ENCODE data around the gene VSNL1. TPM values are rescaled to one million over a fixed set of nuclear protein-coding genes. Genes with fewer than 3 reads are reported as not detected.

Gene VSNL1
- total RNA-seq, 1 donor from 2014 or later: 65.6 TPM

- ATAC-seq: no peak
These were observed 43.1 kb downstream of the VSNL1 start for GRCh38 chr2:17583646-17584045.

DNA sequence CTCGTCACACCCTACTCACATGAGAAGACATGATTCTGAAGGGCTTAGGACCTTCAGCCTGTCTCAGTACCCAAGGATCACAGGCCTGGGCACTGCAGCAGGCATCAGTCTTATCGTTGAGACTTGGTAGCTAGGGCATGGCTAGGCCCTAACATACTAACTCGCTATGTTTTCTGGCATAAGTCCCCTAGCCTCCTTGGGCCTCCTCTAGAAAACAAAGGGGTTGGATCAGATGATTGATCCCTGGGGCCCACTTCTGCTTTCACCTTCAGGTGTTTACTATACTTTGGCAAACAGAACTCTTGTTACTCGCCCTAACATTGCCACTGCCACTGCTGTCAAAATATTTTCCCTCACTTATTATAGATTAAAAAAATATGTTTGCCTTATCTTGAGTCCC, 44.2 kb downstream of the VSNL1 start:
- no peak for ATAC-seq

DNA sequence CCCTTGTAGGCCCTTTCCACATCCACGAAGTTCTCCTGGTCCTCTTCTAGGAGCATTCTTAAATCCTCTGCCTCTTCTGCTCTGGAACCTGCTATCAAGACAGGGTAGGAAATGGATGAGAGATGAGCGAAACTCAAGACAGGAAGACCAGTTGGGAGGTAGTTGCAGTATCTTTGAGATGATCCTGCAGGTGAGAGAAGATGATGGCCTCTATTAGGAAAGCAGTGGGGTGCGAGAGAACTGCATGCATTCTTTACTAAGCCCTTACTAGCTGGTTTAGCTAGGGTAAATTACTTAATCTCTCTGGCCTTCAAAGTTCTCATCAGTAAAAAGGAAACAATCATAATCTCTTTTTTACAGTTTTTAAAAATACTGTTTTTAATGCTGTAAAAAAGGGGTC, 47.0 kb downstream of the VSNL1 start:
- no peak for ATAC-seq

DNA sequence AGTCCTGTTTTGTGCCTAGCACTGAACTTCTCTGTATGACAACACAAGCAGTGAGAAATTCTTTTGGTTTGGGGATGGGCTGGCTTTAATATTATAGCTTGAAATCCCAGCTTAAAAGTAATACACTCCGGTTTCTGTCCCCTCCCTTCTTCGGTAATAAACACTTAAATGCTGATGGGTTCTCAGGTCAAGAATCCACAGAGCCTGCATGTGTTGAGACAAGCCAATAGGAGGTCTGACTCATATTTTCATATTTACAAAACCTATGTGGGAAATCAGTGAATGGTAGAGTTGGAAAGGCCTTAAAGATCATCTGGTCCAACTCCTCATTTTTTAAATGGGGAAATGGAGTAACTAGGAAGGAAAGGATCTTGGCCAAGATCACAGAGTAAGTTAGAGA, 47.5 kb downstream of the VSNL1 start:
- peak; percentile 81 for ATAC-seq

DNA sequence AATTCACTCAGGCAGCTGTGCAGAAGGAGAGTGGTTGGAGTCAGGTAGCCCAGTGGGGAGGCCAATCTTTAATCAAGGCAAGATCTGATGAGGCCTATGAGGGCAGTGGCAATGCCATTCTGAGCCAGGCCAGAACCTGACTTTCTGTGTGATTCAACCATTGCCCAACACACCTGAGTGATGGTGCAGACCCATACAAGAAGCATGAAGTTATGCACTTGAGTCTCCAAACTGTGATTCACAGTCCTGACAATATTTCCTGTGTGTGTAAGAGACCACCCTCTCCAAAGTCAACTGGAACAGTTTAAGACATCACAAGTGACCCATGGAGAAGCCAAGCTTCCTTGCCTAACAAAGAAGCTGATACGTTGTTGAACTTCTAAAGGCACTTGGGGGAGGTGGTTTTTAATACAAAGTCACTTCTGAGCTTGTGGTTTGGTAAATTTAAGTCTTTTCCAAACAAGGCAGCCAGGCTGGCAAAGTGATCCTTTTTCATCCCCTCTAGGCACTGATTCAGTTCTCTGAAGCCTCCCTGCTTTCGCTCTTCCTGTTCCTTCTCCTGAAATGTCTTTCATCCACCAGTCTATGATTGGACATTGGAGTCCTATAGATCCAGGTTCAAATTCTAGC, 49.0 kb downstream of the VSNL1 start:
- peak; percentile 72 for ATAC-seq

- peak; percentile 75 for ATAC-seq
These were observed 49.9 kb downstream of the VSNL1 start for GRCh38 chr2:17590342-17590911.

- no peak for ATAC-seq
These were observed 51.4 kb downstream of the VSNL1 start for GRCh38 chr2:17591846-17592245.

GRCh38 chr2:17592731-17593409, 52.4 kb downstream of the VSNL1 start:
- ATAC-seq: peak; percentile 40

DNA sequence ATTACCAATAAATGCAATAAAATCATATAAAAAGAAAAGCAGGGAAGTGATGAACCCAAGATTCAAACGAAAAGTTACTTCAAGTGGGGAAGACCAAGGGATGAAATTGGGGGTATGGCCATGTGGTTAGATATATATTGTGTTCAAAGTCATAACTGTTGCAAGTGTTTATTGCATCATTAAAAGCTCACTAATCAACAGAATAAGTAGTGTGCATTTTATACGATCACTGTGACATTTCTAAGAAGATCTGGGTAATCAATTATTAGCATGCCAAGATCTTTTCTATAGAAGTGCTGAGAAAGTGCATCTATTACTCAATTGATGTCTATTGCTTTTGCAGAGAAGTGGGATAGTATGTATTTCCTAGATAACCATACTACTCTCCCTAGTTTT, 52.9 kb downstream of the VSNL1 start:
- ATAC-seq: no peak

DNA sequence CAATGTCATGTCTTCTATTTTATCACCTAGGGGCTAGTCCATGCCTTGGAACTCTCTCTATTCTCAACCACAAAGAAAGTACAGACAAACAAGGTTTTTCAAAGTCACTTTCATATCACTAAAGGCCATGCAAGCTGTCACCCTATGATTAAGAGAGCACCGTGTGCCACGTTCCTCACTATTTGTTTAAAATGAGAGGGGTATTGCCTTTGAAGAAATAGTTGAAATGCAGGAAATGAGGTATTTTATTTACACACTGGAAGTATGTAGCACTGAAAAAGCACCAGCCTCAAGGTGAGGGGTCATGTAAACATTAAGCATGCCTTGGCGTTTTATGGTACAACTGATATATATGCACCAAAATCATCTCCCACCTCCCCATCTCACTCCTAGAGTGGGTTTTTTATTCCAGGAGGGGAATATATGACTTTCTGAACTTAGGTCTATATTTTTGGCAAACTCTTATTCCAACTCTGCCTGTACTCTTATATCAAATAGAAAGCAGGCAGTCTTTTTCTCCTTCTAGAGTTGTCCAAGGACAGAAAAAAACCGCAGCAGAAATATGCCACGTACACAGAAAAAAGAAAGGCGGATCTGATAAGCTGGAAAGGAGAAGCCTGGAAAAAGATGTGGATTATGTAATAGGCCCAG, 53.5 kb downstream of the VSNL1 start:
- ATAC-seq: no peak

- peak; percentile 35 for ATAC-seq
These were observed 54.3 kb downstream of the VSNL1 start for GRCh38 chr2:17594533-17595401.

DNA sequence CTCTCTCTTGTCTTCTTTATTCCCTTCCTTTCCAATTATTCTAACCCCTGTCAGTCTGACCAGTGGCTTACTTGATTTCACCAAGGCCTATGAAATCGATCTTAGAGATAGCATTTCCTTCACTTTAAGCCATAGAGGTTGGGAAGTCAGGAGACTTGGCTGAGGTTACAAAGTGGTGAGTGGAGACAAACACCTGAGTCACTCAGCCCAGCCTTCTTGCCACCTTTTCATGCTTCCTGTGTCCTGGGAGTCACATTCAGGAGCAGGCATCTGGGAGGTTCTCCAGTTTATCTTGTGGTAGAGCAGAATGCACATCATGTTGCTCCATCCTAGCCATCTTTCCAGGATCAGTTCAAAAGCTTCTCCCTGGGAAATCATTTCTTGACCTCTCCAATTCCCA, 59.1 kb downstream of the VSNL1 start:
- ATAC-seq: peak; percentile 61

DNA sequence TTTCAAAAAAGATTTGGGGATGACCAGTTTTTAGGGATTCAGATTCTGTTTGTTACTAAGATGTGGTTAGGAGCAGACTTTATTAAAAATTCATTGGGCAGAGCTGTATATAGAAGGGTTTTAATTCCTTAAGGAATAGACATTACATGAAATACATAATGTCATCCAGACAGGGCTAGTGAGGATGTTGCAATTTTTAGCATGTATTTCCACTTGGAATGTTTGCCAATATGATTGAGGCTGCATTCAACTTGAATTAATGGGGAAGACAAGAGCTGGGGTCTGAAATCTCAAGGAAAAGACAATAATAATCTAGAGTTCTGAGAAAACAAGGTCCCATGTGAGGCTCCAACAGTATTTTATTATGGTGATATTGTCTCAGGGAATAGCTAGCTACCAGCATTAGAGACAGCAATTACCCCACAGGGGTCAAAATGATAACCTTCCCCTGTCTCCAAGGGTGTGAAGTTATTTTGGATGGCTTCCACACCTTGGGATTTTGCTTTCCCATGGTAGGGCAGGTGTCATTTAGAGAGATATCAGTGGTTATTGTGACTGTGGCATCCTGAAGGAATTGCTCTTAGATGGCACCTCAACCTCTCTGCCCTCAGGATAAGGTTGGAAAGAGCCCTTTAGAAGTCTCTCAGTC, 60.2 kb downstream of the VSNL1 start:
- no peak for ATAC-seq

GRCh38 chr2:17604050-17604449, 63.6 kb downstream of the VSNL1 start:
- peak; percentile 47 for ATAC-seq

- peak; percentile 5 for ATAC-seq
These were observed 65.2 kb downstream of the VSNL1 start for GRCh38 chr2:17605696-17606095.

DNA sequence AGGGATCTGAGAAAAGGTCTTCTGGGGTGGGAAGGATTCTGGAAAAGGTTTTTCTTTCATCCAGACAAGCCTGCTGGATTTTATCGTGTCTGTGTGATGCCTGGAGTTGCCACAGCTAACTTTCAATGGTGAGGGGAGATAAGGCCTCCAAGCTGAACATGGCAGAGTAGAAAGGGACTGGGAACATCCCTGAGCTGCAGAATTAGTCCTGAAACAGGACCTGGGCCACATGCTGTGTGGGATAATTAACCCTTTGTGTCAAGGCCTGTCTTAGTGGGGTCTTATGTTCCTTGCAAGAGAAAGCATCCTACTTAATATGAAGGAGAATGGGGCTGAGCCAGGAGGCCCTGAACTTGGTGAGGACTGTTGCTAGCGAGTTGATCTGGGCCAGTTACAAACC, 66.4 kb downstream of the VSNL1 start:
- ATAC-seq: no peak

GRCh38 chr2:17607379-17607778, 66.9 kb downstream of the VSNL1 start:
- ATAC-seq: no peak

DNA sequence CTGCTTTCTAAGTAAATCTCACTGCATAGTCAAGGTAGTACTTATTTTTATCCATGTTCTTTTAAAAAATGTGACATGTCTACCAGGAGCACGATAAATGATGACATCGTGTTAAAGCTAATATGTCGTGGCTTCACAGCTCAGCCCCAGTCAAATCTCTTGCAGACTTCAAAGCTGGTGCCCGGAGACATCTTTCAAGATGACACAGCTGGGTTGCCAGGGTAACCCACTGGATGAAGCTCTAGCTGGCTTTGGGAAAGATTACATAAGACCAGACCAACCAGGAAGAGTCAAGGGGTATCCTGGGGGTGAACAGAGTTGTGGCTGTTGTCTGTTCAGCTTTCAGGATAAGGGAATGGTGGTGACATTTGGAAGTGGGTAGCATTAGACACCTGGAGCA, 67.8 kb downstream of the VSNL1 start:
- no peak for ATAC-seq

GRCh38 chr2:17610521-17610920, 70.0 kb downstream of the VSNL1 start:
- no peak for ATAC-seq

DNA sequence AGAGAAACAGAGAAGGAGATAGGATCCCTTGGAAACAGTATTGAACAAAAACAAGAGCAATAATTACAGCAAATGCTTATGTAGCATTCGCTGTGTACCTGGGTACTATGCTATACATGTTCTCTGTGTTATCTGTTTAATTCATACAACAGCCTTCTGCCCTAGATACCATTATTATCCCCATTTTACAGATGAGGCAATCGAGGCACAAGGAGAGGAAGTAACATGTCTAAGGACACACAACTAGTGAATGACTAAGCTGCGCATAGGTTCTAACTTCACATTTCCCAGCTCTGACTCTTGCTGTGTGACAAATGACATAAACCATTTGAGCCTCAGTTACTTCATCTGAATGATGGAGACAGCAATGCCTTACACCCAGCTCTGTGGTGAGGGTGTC, 70.5 kb downstream of the VSNL1 start:
- ATAC-seq: no peak

- ATAC-seq: no peak
These were observed 73.9 kb downstream of the VSNL1 start for GRCh38 chr2:17614174-17614930.
